Measurements from ENCODE around the gene DTD1. TPM values are rescaled to one million over a fixed set of nuclear protein-coding genes. Genes with fewer than 3 reads are reported as not detected.
A peak's percentile ranks its signal among the peaks of the same experiment; 100 is the strongest.

Gene DTD1
- total and polyA plus RNA-seq, 3 donors from 2014 or later: 34.6 to 41.6 (median 39.9) TPM

DNA sequence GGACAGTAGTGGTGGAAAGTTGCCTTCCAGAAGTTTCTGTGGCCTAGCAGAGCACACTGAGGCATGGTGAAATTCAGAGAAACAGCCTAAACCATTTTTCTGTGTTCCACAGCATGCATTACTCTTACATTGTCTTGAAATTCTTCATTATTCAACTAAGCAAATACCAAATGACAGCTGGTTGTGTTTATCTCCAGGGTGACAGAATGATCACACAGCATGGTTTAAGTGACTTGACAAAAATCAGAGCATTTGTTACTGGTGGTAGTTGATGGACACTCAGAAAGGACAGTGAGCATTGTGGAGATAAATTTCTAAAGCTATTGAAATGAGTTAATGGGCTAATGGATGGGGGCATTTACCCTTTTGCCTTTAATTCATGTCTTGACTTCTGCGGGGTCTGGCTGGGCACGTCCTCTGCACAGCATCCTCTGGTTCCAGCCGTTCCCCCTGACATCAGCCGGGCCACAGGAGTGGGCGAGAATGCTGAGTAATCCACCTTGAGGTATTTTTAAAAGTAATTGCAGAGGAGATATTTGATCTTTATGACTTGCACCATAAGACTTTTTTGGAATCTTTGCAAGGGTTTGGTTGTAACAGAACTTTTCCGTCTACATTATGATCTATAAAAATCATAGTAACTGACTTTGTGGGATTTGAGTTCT lies 146.8 kb downstream of the DTD1 start:
- TF ChIP-seq, protein P1, sequence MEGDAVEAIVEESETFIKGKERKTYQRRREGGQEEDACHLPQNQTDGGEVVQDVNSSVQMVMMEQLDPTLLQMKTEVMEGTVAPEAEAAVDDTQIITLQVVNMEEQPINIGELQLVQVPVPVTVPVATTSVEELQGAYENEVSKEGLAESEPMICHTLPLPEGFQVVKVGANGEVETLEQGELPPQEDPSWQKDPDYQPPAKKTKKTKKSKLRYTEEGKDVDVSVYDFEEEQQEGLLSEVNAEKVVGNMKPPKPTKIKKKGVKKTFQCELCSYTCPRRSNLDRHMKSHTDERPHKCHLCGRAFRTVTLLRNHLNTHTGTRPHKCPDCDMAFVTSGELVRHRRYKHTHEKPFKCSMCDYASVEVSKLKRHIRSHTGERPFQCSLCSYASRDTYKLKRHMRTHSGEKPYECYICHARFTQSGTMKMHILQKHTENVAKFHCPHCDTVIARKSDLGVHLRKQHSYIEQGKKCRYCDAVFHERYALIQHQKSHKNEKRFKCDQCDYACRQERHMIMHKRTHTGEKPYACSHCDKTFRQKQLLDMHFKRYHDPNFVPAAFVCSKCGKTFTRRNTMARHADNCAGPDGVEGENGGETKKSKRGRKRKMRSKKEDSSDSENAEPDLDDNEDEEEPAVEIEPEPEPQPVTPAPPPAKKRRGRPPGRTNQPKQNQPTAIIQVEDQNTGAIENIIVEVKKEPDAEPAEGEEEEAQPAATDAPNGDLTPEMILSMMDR (IDR thresholded peaks at IDR 0.05): no peak
- no peak for TF ChIP-seq POLR2A (IDR thresholded peaks at IDR 0.05)
- DNase-seq: no peak
- H3K9me3 ChIP-seq: no peaks in the 10 kb centered on the region
- no peak overlapping the region for H3K4me3 ChIP-seq
- WGBS, 2 donors: 87 to 90% methylated on average over 6 of the region's 6 CpGs
- no peak overlapping the region for H3K27ac ChIP-seq
- H3K36me3 ChIP-seq (ENCODE audit: low read depth, missing control alignments): no peaks in the 10 kb centered on the region
- intact Hi-C loops (cut with DNase I; ENCODE audit: low total_unique reads): no loop called here
- no peaks in the 10 kb centered on the region for H3K27me3 ChIP-seq
- peaks cover 6% of the 10 kb centered on the region for H3K4me1 ChIP-seq

DNA sequence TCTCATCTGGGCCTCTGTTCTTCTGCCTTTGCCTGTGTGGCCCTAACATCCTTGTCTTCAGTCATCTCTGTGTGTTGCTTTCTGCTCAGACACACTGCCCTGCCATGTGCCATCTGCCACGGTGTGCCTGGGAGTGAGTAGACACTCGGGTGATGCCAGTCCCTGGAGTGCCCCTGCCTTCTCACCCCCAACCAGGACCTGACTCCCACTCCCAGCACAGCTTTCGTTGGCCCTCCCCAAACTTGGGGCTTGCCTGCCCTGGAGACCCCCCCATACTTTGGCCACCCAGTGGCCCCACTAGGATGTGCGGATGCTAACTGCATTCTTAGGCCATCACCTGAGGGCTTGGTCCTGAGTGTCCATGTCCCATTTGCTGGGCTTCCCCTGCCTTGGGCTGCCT lies 149.3 kb downstream of the DTD1 start:
- intact Hi-C loops (cut with DNase I; ENCODE audit: low total_unique reads): no loop called here
- Histone ChIP-seq H3K4me1 (peaks cover 6% of the 10 kb centered on the region), H3K4me3 (no peak overlapping the region), H3K27me3 (no peaks in the 10 kb centered on the region), H3K27ac (no peak overlapping the region), H3K36me3 (ENCODE audit: low read depth, missing control alignments) (no peaks in the 10 kb centered on the region), H3K9me3 (no peaks in the 10 kb centered on the region)
- WGBS, 2 donors: 98 to 100% methylated on average over 4 of the region's 4 CpGs
- TF ChIP-seq, protein P1 (IDR thresholded peaks at IDR 0.05): no peak
- no peak for TF ChIP-seq POLR2A (IDR thresholded peaks at IDR 0.05)
- no peak for DNase-seq

DNA sequence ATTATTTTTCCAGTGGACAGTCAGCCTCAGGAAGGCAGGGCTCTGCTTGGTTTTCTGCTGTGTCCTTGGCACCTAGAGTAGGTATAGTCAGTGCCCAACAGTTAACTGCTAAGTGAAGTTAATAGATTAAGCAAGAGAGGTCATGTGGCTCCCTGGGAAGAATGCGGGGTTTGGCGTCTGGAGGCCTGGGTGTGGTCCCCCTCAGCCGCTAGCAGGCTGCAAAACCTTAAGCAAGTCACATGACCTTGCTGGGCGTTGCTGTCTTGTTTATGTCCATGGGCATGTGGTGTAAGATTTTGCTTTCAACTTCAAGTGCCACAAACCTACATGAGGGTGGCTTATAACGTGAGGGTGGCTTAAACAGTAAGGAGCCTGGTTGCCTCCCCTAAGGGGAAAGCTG lies 150.2 kb downstream of the DTD1 start:
- intact Hi-C loops (cut with DNase I; ENCODE audit: low total_unique reads): no loop called here
- Histone ChIP-seq H3K27ac (peak overlapping the region in 1 of 2 donors; percentile 32), H3K36me3 (ENCODE audit: low read depth, missing control alignments) (no peaks in the 10 kb centered on the region), H3K27me3 (no peaks in the 10 kb centered on the region), H3K9me3 (no peaks in the 10 kb centered on the region), H3K4me3 (no peak overlapping the region), H3K4me1 (peaks cover 6% of the 10 kb centered on the region)
- DNase-seq: no peak
- WGBS, 2 donors: 72 to 81% methylated on average over 4 to 5 of the region's 5 CpGs
- no peak for TF ChIP-seq POLR2A (IDR thresholded peaks at IDR 0.05)
- TF ChIP-seq, protein P1 (IDR thresholded peaks at IDR 0.05): no peak

GRCh38 chr20:18738888-18739287 lies 151.0 kb downstream of the DTD1 start:
- WGBS, 2 donors: 100% methylated on average over 1 to 2 of the region's 2 CpGs
- no peaks in the 10 kb centered on the region for H3K27me3 ChIP-seq
- peak overlapping the region; percentile 32 to 55 for H3K27ac ChIP-seq
- intact Hi-C loops (cut with DNase I; ENCODE audit: low total_unique reads): no loop called here
- peaks cover 6% of the 10 kb centered on the region for H3K4me1 ChIP-seq
- no peak for DNase-seq
- no peak overlapping the region for H3K4me3 ChIP-seq
- TF ChIP-seq, protein P1 (IDR thresholded peaks at IDR 0.05): no peak
- TF ChIP-seq POLR2A (IDR thresholded peaks at IDR 0.05): no peak
- H3K36me3 ChIP-seq (ENCODE audit: low read depth, missing control alignments): no peaks in the 10 kb centered on the region
- H3K9me3 ChIP-seq: no peaks in the 10 kb centered on the region

DNA sequence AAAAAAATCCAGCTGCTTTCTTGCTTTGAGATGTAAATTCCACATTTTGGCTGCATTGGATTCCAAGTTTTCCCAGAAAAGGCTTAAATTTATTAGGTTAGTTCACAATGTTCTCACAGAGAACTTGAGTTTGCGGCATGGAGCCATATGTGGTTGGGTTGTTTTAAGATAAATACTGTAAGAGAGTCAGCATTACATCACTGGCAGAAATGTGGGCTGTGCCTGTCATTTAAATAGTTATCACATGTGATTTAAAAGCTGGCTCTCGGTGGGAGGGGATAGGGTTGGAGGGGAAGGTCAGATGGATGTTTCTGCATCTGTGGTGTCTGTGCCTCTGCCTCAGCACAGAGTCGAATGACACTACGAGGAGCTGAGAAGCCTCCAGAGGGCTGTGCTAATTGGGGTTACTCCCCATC lies 151.9 kb downstream of the DTD1 start:
- no peak overlapping the region for H3K4me3 ChIP-seq
- H3K9me3 ChIP-seq: no peaks in the 10 kb centered on the region
- 35 to 38% methylated on average over 4 of the region's 4 CpGs for WGBS, 2 donors
- peaks cover 6% of the 10 kb centered on the region for H3K4me1 ChIP-seq
- no peaks in the 10 kb centered on the region for H3K27me3 ChIP-seq
- peak; percentile 80 for DNase-seq
- no peak for TF ChIP-seq POLR2A (IDR thresholded peaks at IDR 0.05)
- TF ChIP-seq, protein P1 (IDR thresholded peaks at IDR 0.05): no peak
- no peaks in the 10 kb centered on the region for H3K36me3 ChIP-seq (ENCODE audit: low read depth, missing control alignments)
- intact Hi-C loops (cut with DNase I; ENCODE audit: low total_unique reads): no loop called here
- peak overlapping the region; percentile 42 to 55 for H3K27ac ChIP-seq

Measured in testis (tissue), 3 donors.